CD4-positive, alpha-beta T cell (primary cell): ENCODE measurements around the gene GRHPR. TPM values are rescaled to one million over a fixed set of nuclear protein-coding genes. Genes with fewer than 3 reads are reported as not detected.

Experiments
- ATAC-seq: fragments of 200-7000 bp; cut with Tn5 transposase; one replicate; pipeline ENCODE4 v1.10.0; 2022; ENCODE audit warnings: mild to moderate bottlenecking; ENCODE audit not compliant: poor library complexity
- CTCF ChIA-PET: fragments of 350-600 bp; sonication (Branson Sonifier 250); formaldehyde crosslinking; loops from one replicate; lab custom pipeline; 2021; ENCODE audit warnings: antibody characterized with exemption, inconsistent platforms; lab: Charles Lee
- POLR2A ChIA-PET: fragments of 350-600 bp; sonication (Branson Sonifier 250); formaldehyde crosslinking; loops from one replicate; lab custom pipeline; 2021; ENCODE audit warnings: antibody characterized with exemption, inconsistent platforms; lab: Charles Lee
- DNase-seq, 14 experiments: peaks; one replicate each; pipeline ENCODE4 v3.0.0-alpha.2; 2013 to 2020; ENCODE audit warnings: mixed read lengths in 2 of 14
- H3K27ac ChIP-seq, 2 donors: one replicate each; pipeline versions ENCODE4 v1.5.1 to v1.7.0; 2013; ENCODE audit warnings: low read length in 2 of 2, low read depth in 1 of 2, mild to moderate bottlenecking in 1 of 2
- H3K27me3 ChIP-seq, 2 experiments: 1 replicate in 1 of 2; 2 replicates in 1 of 2; pipeline versions ENCODE4 v1.6.1 to v1.7.0; 2013; ENCODE audit warnings: low read length in 2 of 2, control low read depth in 1 of 2, mild to moderate bottlenecking in 1 of 2, moderate library complexity in 1 of 2; ENCODE audit not compliant: insufficient read depth in 2 of 2, control insufficient read depth in 1 of 2
- H3K36me3 ChIP-seq: one replicate; pipeline ENCODE4 v1.6.1; 2013; ENCODE audit warnings: low read length, control low read depth; ENCODE audit not compliant: insufficient read depth
- H3K4me1 ChIP-seq: one replicate; pipeline ENCODE4 v1.6.1; 2013; ENCODE audit warnings: low read length, control low read depth; ENCODE audit not compliant: insufficient read depth
- H3K4me3 ChIP-seq: one replicate; pipeline ENCODE4 v1.5.1; 2013; ENCODE audit warnings: mild to moderate bottlenecking, low read length, moderate library complexity
- H3K9me3 ChIP-seq, 2 experiments: 1 replicate in 1 of 2; 2 replicates in 1 of 2; pipeline versions ENCODE4 v1.6.1 to v1.7.0; 2013; ENCODE audit warnings: low read length in 2 of 2, mild to moderate bottlenecking in 2 of 2, control low read depth in 1 of 2, moderate library complexity in 1 of 2; ENCODE audit not compliant: control insufficient read depth in 1 of 2, insufficient read depth in 1 of 2
- H3K27ac Mint-ChIP-seq: one replicate; pipeline ENCODE4 v1.8.0; 2020; ENCODE audit warnings: mixed read lengths
- H3K27me3 Mint-ChIP-seq: one replicate; pipeline ENCODE4 v1.8.0; 2021; ENCODE audit warnings: mixed read lengths
- H3K36me3 Mint-ChIP-seq: one replicate; pipeline ENCODE4 v1.8.0; 2021; ENCODE audit warnings: low read depth, mixed read lengths
- H3K4me1 Mint-ChIP-seq: one replicate; pipeline ENCODE4 v1.8.0; 2021; ENCODE audit warnings: low read depth, mixed read lengths
- H3K4me3 Mint-ChIP-seq: one replicate; pipeline ENCODE4 v1.8.0; 2020; ENCODE audit warnings: mild to moderate bottlenecking, mixed read lengths
- H3K9me3 Mint-ChIP-seq: one replicate; pipeline ENCODE4 v1.8.0; 2020; ENCODE audit warnings: mixed read lengths
- CTCF ChIP-seq: fragments of 200-600 bp; IDR thresholded peaks from one replicate; pipeline ENCODE4 v1.8.0; 2022; ENCODE audit warnings: antibody characterized with exemption, mild to moderate bottlenecking
- intact Hi-C, 2 experiments: fragments of 100-400 bp; cut with DNase I in 1 of 2; cut with micrococcal nuclease in 1 of 2; formaldehyde crosslinking; loops; one replicate each; pipeline versions ENCODE4 v1.15.1 to v1.9.0; 2023 to 2025; cut with DNase I, micrococcal nuclease
- total RNA-seq, 174 experiments: library from RNA in 2 of 174; stranded (reverse) in 2 of 174; gene quantifications; one replicate each; pipeline ENCODE4 v1.2.3 and lab custom pipeline; 2021 to 2026

Gene GRHPR
- total RNA-seq, 2 experiments from 2014 or later, result 29.0 to 29.6 TPM

DNA sequence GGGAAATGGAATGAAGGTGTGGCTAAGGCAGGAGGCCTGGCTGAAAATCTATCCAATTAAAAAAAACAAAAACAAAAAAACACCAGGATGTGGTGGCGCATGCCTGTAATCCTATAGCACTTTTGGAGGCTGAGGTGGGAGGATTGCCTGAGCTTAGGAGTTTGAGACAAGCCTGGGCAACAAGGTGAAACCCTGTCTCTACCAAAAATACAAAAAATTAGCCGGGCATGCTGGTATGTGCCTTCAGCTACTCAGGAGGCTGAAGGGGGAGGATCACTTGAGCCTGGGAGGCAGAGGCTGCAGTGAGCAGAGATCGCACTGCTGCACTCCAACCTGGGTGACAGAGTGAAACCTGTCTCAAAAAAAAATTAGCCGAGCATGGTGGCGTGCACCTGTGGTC is 21.1 kb downstream of the GRHPR start:
- Histone ChIP-seq H3K4me1 (no peaks in the 10 kb centered on the region), H3K4me3 (no peak overlapping the region), H3K27ac (no peak overlapping the region), H3K36me3 (peaks cover 35% of the 10 kb centered on the region), H3K27me3 (no peaks in the 10 kb centered on the region), H3K9me3 (no peaks in the 10 kb centered on the region)
- Mint-ChIP-seq H3K27me3 (no peaks in the 10 kb centered on the region), H3K4me1 (peaks cover 22% of the 10 kb centered on the region), H3K9me3 (no peaks in the 10 kb centered on the region), H3K27ac (no peak overlapping the region), H3K4me3 (no peak overlapping the region), H3K36me3 (peaks cover 50% of the 10 kb centered on the region)
- DNase-seq, result no peak
- CTCF ChIA-PET, result no interaction called here
- TF ChIP-seq CTCF, result no peak
- ATAC-seq, result no peak
- intact Hi-C loops, result no loop called here
- POLR2A ChIA-PET, result interaction anchor here (0.6 kb wide), 1 partner anchor 324 kb away, joined by 3 read pairs; no protein-coding TSS in a partner anchor

DNA sequence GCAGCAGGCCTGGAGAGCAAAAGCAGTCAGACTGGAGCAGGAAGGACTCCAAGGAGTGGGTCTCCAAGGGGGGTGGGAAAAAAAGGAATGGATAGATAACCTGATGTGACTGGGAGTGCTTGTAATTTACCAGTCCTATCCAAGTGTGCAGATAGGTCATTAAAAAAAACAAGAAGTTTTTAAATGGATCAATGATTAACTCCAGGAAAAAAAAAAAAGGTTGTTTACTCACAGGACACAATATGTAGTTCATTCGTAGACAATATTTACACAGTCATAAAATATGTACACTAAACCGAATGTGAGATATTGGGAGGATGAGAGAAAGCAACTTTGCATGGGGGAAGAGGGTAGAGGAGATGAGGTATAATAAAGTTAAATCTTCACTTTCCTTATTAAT is 22.4 kb downstream of the GRHPR start:
- ATAC-seq, result no peak
- TF ChIP-seq CTCF, result no peak
- intact Hi-C loops, result no loop called here
- Histone ChIP-seq H3K36me3 (peaks cover 28% of the 10 kb centered on the region), H3K4me1 (no peaks in the 10 kb centered on the region), H3K27ac (no peak overlapping the region), H3K4me3 (no peak overlapping the region), H3K27me3 (no peaks in the 10 kb centered on the region), H3K9me3 (no peaks in the 10 kb centered on the region)
- H3K9me3 Mint-ChIP-seq, result no peaks in the 10 kb centered on the region
- no peaks in the 10 kb centered on the region for H3K27me3 Mint-ChIP-seq
- ChIA-PET CTCF (no interaction called here), POLR2A (no interaction called here)
- peaks cover 23% of the 10 kb centered on the region for H3K4me1 Mint-ChIP-seq
- H3K27ac Mint-ChIP-seq, result no peak overlapping the region
- DNase-seq, result no peak
- peaks cover 44% of the 10 kb centered on the region for H3K36me3 Mint-ChIP-seq
- no peak overlapping the region for H3K4me3 Mint-ChIP-seq

DNA sequence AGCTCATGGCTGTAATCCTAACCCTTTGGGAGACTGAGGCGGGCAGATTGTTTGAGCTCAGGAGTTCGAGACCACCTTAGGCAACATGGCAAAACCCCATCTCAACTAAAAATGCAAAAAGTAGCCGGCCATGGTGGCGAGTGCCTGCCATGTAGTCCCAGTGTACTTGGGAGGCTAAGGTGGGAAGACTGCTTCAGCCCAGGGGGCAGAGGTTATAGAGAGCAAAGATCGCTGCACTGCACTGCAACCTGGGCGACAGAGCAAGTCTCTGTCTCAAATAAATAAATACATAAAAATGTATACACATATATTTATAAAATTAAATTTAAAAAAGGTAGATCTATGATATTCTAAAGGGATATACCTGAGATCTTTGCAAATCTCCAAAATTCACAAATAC is 23.3 kb downstream of the GRHPR start:
- no peak for TF ChIP-seq CTCF
- no peak overlapping the region for H3K27ac ChIP-seq
- no peaks in the 10 kb centered on the region for H3K9me3 Mint-ChIP-seq
- no peaks in the 10 kb centered on the region for H3K27me3 Mint-ChIP-seq
- peaks cover 21% of the 10 kb centered on the region for H3K36me3 ChIP-seq
- ChIA-PET CTCF (no interaction called here), POLR2A (no interaction called here)
- H3K36me3 Mint-ChIP-seq, result peaks cover 39% of the 10 kb centered on the region
- H3K4me3 ChIP-seq, result no peak overlapping the region
- H3K27me3 ChIP-seq, result no peaks in the 10 kb centered on the region
- no peak overlapping the region for H3K4me3 Mint-ChIP-seq
- DNase-seq (no peak), ATAC-seq (no peak)
- no peaks in the 10 kb centered on the region for H3K9me3 ChIP-seq
- H3K27ac Mint-ChIP-seq, result no peak overlapping the region
- H3K4me1 ChIP-seq, result no peaks in the 10 kb centered on the region
- H3K4me1 Mint-ChIP-seq, result peaks cover 27% of the 10 kb centered on the region
- intact Hi-C loops, result no loop called here
